ENCODE measurements around the gene CAPRIN1.

DNA sequence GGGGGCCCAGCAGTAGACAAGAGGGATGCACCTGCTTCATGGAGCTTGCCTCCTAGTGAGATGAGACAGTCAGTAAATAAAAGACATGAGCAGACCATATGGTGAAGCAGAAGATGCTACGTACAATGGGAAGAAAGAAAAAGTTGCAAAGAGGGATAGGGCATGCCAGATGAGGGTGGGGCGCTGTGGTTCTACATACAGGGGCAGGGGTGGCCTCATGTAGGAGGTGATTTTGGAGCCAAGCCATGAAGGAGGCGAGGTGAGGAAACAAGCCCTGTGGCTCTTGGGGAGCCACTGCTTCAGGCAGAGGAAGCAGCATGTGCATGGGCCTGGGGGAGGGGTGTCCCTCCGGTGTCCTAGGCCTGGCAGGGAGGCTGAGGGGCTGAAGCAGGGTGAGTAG lies 69.1 kb downstream of the CAPRIN1 start:
- TF ChIP-seq, protein P1, sequence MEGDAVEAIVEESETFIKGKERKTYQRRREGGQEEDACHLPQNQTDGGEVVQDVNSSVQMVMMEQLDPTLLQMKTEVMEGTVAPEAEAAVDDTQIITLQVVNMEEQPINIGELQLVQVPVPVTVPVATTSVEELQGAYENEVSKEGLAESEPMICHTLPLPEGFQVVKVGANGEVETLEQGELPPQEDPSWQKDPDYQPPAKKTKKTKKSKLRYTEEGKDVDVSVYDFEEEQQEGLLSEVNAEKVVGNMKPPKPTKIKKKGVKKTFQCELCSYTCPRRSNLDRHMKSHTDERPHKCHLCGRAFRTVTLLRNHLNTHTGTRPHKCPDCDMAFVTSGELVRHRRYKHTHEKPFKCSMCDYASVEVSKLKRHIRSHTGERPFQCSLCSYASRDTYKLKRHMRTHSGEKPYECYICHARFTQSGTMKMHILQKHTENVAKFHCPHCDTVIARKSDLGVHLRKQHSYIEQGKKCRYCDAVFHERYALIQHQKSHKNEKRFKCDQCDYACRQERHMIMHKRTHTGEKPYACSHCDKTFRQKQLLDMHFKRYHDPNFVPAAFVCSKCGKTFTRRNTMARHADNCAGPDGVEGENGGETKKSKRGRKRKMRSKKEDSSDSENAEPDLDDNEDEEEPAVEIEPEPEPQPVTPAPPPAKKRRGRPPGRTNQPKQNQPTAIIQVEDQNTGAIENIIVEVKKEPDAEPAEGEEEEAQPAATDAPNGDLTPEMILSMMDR (optimal IDR thresholded peaks at IDR 0.05 in 1 of 3, IDR thresholded peaks at IDR 0.05 in 1 of 3, conservative IDR thresholded peaks at IDR 0.05 in 1 of 3; ENCODE audit: extremely low read depth in 1 of 3, insufficient read depth in 2 of 3, low read length in 3 of 3) = no peak
- TF ChIP-seq EZH2 (IDR thresholded peaks at IDR 0.05; ENCODE audit: low read length) = no peak
